ENCODE measurements around the gene PPHLN1. TPM values are rescaled to one million over a fixed set of nuclear protein-coding genes. Genes with fewer than 3 reads are reported as not detected.

Gene PPHLN1
- total RNA-seq, 2 donors from 2014 or later, result 66.6 to 77.6 TPM

DNA sequence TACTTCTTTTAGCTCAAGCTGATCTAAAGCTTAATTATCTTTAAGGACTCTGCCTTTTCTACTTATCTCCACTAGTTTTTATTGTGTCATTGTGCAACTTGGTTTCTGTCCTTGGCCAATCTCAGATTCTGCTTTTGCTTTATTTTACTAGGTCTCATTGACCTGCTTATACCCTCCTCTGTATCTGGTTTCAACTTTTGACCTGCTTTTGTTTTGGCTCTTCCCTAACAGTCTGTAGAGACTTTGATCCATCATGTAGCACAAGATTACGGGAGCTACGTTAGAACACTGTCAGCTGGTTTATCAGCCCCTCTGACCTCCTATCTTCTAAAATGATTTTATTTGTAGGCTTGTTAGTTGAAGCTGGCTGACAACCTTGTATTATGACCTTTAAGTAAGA is 43.7 kb upstream of the PPHLN1 start:
- Histone ChIP-seq H3K9ac (ENCODE audit: extremely low read depth, low read length, poor library complexity, severe bottlenecking) (no peak overlapping the region), H3K9me3 (ENCODE audit: control insufficient read depth, low read length) (no peaks in the 10 kb centered on the region), H3K27ac (ENCODE audit: low read depth, low read length) (no peak overlapping the region), H3K36me3 (ENCODE audit: control insufficient read depth, insufficient read depth, low read length) (no peaks in the 10 kb centered on the region), H3K4me3 (ENCODE audit: low read length) (no peak overlapping the region), H3K4me1 (ENCODE audit: control insufficient read depth, insufficient read depth, low read length) (peaks cover 5% of the 10 kb centered on the region), H3K27me3 (ENCODE audit: control insufficient read depth, insufficient read depth, low read length, poor library complexity, severe bottlenecking) (no peaks in the 10 kb centered on the region)
- TF ChIP-seq CTCF (conservative IDR thresholded peaks at IDR 0.05), result no peak
- Mint-ChIP-seq H3K4me3 (no peak overlapping the region), H3K27ac (no peak overlapping the region), H3K4me1 (peaks cover 10% of the 10 kb centered on the region), H3K9me3 (no peaks in the 10 kb centered on the region), H3K27me3 (ENCODE audit: insufficient read depth) (peaks cover 11% of the 10 kb centered on the region), H3K36me3 (ENCODE audit: low read depth) (no peaks in the 10 kb centered on the region)
- WGBS, 2 experiments (ENCODE audit: insufficient coverage in 1 of 2, insufficient read length in 1 of 2), result 94% methylated on average over 2 of the region's 2 CpGs; no CpG with 5 or more reads in 1 of the 2 experiments
- DNase-seq, result no peak

DNA sequence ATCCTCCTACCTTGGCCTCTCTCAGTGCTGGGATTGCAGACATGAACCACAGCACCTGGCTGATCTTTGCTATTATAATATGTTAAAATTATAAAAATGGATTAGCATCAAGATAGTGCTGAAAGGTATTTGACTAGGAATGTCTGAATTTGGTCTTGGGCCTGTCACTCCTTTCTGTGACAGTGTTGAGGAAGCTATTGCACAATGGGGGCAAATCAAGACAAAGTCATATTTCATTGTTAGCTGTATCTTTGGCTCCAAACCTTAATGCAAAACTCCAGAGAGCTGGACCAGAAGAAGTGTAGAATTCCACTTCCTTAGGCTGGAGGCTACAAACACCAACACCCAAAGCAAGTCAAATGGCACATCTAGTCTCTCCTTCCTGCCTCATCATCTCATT is 42.2 kb upstream of the PPHLN1 start:
- Histone ChIP-seq H3K27ac (ENCODE audit: low read depth, low read length) (no peak overlapping the region), H3K36me3 (ENCODE audit: control insufficient read depth, insufficient read depth, low read length) (no peaks in the 10 kb centered on the region), H3K4me1 (ENCODE audit: control insufficient read depth, insufficient read depth, low read length) (peaks cover 5% of the 10 kb centered on the region), H3K27me3 (ENCODE audit: control insufficient read depth, insufficient read depth, low read length, poor library complexity, severe bottlenecking) (no peaks in the 10 kb centered on the region), H3K4me3 (ENCODE audit: low read length) (no peak overlapping the region), H3K9ac (ENCODE audit: extremely low read depth, low read length, poor library complexity, severe bottlenecking) (no peak overlapping the region), H3K9me3 (ENCODE audit: control insufficient read depth, low read length) (no peaks in the 10 kb centered on the region)
- Mint-ChIP-seq H3K36me3 (ENCODE audit: low read depth) (no peaks in the 10 kb centered on the region), H3K9me3 (no peaks in the 10 kb centered on the region), H3K27me3 (ENCODE audit: insufficient read depth) (peaks cover 5% of the 10 kb centered on the region), H3K27ac (no peak overlapping the region), H3K4me3 (no peak overlapping the region), H3K4me1 (peaks cover 10% of the 10 kb centered on the region)
- TF ChIP-seq CTCF (conservative IDR thresholded peaks at IDR 0.05), result no peak
- DNase-seq, result no peak

GRCh38 chr12:42284157-42284556 is 41.8 kb upstream of the PPHLN1 start:
- Mint-ChIP-seq H3K27ac (no peak overlapping the region), H3K36me3 (ENCODE audit: low read depth) (no peaks in the 10 kb centered on the region), H3K9me3 (no peaks in the 10 kb centered on the region), H3K4me3 (no peak overlapping the region), H3K4me1 (peaks cover 10% of the 10 kb centered on the region), H3K27me3 (ENCODE audit: insufficient read depth) (peaks cover 4% of the 10 kb centered on the region)
- H3K4me1 ChIP-seq (ENCODE audit: control insufficient read depth, insufficient read depth, low read length), result peaks cover 5% of the 10 kb centered on the region
- H3K9ac ChIP-seq (ENCODE audit: extremely low read depth, low read length, poor library complexity, severe bottlenecking), result no peak overlapping the region
- H3K27me3 ChIP-seq (ENCODE audit: control insufficient read depth, insufficient read depth, low read length, poor library complexity, severe bottlenecking), result no peaks in the 10 kb centered on the region
- no peaks in the 10 kb centered on the region for H3K9me3 ChIP-seq (ENCODE audit: control insufficient read depth, low read length)
- no peak for DNase-seq
- no peak overlapping the region for H3K4me3 ChIP-seq (ENCODE audit: low read length)
- 74% methylated on average over 1 of the region's 1 CpG; no CpG with 5 or more reads in 1 of the 2 experiments for WGBS, 2 experiments (ENCODE audit: insufficient coverage in 1 of 2, insufficient read length in 1 of 2)
- H3K36me3 ChIP-seq (ENCODE audit: control insufficient read depth, insufficient read depth, low read length), result no peaks in the 10 kb centered on the region
- no peak overlapping the region for H3K27ac ChIP-seq (ENCODE audit: low read depth, low read length)
- no peak for TF ChIP-seq CTCF (conservative IDR thresholded peaks at IDR 0.05)

All from endodermal cell (in vitro differentiated cells).